Brain microvascular endothelial cell (primary cell): ENCODE data around the gene TACC3.

ENCODE experiments used
- DNase-seq: peaks from one replicate; pipeline ENCODE4 v3.0.0-alpha.2; 2020
- H3K27ac ChIP-seq: fragments of 250-450 bp; sonication (Bioruptor Pico); 2 replicates; pipeline ENCODE4 v1.5.1; 2020; ENCODE audit warnings: mild to moderate bottlenecking, moderate library complexity
- H3K27me3 ChIP-seq: fragments of 250-450 bp; sonication (Bioruptor Pico); replicated peaks from 2 replicates; pipeline ENCODE4 v1.5.1; 2020; ENCODE audit warnings: mild to moderate bottlenecking
- H3K36me3 ChIP-seq: fragments of 250-450 bp; sonication (Bioruptor Pico); replicated peaks from 2 replicates; pipeline ENCODE4 v1.5.1; 2020; ENCODE audit warnings: mild to moderate bottlenecking
- H3K4me3 ChIP-seq: 2 replicates; pipeline ENCODE4 v1.5.1; 2011; ENCODE audit warnings: low read depth, mild to moderate bottlenecking, control low read depth, low read length, moderate library complexity
- in situ Hi-C: cut with HindIII; loops from 2 replicates; pipeline ENCODE4 v1.10.0; 2017; ENCODE audit warnings: low sequenced_read_pairs, low pct_ligation_motif_present
- TF ChIP-seq, protein P1 (sequence below): IDR thresholded peaks from 2 replicates; pipeline ENCODE4 v1.5.1; 2011; ENCODE audit warnings: low read depth, mild to moderate bottlenecking, moderate library complexity, low read length, control low read depth, inconsistent platforms; ENCODE audit errors: missing control alignments

Gene TACC3

DNA sequence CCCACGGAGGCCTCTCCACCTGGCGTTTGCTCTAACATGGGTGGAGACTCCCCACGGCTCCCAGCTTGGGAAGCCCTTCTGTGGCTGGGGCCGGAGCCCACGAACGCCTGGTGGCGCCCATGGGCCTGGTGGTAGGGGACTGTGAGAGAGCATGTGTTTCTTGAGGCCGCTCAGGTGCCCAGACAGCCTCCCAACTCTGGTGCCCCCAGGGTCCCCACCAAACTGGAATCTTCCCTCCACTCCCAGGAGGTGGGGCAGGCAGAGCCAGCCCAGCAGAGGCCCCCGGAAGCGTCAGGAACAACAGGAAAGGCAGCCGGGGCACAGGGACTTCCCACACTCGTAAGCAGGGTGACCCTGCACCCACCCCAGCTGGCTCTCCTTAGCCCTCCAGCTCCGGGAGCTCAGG, 38.5 kb downstream of the TACC3 start:
- TF ChIP-seq, protein P1, sequence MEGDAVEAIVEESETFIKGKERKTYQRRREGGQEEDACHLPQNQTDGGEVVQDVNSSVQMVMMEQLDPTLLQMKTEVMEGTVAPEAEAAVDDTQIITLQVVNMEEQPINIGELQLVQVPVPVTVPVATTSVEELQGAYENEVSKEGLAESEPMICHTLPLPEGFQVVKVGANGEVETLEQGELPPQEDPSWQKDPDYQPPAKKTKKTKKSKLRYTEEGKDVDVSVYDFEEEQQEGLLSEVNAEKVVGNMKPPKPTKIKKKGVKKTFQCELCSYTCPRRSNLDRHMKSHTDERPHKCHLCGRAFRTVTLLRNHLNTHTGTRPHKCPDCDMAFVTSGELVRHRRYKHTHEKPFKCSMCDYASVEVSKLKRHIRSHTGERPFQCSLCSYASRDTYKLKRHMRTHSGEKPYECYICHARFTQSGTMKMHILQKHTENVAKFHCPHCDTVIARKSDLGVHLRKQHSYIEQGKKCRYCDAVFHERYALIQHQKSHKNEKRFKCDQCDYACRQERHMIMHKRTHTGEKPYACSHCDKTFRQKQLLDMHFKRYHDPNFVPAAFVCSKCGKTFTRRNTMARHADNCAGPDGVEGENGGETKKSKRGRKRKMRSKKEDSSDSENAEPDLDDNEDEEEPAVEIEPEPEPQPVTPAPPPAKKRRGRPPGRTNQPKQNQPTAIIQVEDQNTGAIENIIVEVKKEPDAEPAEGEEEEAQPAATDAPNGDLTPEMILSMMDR: no peak
- Histone ChIP-seq H3K4me3 (no peak overlapping the region), H3K27me3 (no peaks in the 10 kb centered on the region), H3K36me3 (no peaks in the 10 kb centered on the region), H3K27ac (no peak overlapping the region)
- DNase-seq: no peak
- in situ Hi-C loops: no loop called here

DNA sequence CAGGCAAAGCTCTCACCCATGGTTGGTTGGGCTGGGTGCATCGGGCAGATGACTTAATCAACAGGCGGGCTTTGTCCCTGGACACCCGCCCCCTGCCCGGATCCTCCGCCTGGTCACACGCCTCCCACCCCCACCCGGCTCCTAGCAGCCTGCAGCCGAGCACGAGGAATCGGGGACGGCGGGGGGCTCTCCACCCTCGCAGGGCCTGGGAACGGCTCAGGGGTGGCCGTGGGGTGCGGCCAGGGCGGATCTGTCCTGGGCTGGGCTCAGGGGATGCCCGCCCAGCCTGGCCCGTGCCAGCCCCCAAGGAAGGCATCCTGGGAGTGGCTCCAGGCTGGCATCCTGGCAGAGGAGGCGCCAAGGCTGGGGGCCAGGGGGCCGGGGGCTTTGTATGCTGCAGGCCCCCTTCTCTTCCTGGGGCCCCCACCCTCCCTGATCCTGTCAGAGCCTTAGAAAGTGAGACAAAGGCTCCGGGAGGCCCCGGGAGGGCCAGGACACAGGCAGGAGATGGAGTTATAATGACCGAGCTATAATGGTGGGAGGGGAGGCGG, 39.3 kb downstream of the TACC3 start:
- Histone ChIP-seq H3K36me3 (no peaks in the 10 kb centered on the region), H3K27ac (no peak overlapping the region), H3K4me3 (no peak overlapping the region), H3K27me3 (no peaks in the 10 kb centered on the region)
- TF ChIP-seq, protein P1: no peak
- in situ Hi-C loops: no loop called here
- DNase-seq: no peak

DNA sequence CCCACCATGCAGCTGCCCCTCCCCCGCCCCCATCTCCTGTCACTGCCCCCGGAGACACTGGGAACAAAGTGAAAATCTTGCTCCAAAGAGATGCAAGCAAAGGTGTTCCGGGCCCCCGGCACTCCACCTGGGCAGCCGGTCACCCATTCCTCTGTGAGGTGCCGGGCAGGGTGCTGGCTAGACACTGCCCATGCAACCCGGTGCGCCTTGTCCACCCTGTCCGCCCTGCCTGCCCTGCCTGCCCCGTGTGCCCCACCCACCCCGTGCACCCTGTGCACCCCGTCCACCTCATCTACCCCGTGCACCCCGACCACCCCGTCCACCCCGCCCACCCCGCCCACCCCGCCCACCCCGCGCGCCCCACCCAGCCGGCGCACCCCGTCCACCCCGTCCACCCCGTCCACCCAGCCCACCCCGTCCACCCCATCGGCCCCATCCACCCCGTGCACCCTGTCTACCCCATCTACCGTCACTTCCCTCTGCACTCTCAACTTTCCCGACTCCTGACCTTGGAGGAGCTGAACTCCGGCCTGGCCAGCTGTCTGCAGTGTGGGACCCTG, 39.9 kb downstream of the TACC3 start:
- H3K27me3 ChIP-seq: no peaks in the 10 kb centered on the region
- H3K27ac ChIP-seq: no peak overlapping the region
- TF ChIP-seq, protein P1: no peak
- in situ Hi-C loops: no loop called here
- no peak overlapping the region for H3K4me3 ChIP-seq
- DNase-seq: no peak
- no peaks in the 10 kb centered on the region for H3K36me3 ChIP-seq

DNA sequence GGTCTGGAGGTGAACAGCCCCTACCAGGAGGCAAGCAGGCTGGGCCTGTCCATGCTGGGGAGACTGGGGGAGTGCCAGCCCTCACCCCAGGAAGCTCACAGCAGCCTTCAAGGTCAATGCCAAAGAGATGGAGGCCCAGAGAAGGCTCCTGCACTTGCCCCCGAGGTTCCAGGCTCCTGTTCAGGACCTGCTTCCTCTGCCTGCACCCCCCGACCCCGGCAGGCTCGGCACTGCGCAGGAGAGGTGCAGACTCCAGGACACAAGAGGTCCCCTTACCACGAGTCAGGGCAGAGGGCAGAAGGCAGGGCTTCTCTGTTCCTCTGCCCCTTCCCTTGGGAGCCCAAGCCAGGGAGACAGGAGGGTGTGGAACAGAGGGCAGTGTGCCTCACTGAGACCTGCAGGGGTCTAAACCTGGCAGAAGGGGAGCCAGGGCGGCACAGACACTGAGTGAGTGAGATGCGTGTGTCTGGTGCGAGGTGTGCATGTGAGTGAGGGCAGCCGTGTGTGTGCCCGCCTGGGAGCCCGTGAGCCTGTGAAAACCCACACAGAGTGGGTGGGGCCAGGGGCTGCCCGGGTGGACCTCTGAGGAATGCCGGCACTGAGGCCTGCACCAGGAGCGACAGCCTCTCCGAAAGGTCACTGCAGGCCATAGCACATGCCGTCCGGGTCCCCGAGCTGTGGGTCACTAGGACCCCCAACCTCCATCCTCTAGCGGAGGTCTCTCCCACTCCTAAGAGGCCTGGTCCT, 41.1 kb downstream of the TACC3 start:
- H3K27me3 ChIP-seq: no peaks in the 10 kb centered on the region
- TF ChIP-seq, protein P1: no peak
- no peak overlapping the region for H3K27ac ChIP-seq
- no peak overlapping the region for H3K4me3 ChIP-seq
- DNase-seq: no peak
- in situ Hi-C loops: no loop called here
- no peaks in the 10 kb centered on the region for H3K36me3 ChIP-seq

DNA sequence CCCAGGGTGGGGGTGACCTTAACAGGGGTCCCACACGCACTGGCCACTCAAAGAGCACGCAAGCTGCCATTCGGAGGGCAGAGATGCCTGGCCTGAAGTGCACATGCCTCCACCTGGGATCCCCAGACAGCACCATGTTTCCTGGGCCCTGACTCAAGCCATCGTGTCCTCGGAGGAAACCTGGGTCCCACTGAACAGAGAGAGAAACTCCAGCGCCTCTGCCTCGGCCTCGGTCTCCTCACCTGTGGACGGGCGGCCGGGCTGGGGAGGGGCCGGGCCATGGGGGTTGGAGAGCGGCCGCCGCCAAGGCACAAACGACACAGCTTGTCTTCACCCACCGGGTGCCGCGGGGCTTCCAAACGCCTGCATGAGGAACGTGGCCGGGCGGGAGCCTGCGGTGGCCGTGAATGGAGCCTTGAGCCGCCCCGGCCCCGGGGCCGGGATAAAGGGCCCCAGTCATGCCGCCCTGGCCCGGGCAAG, 41.8 kb downstream of the TACC3 start:
- TF ChIP-seq, protein P1: no peak
- in situ Hi-C loops: no loop called here
- no peak overlapping the region for H3K27ac ChIP-seq

More for the DNA sequence above, 41.8 kb downstream of the TACC3 start:
- no peaks in the 10 kb centered on the region for H3K27me3 ChIP-seq
- DNase-seq: no peak
- no peak overlapping the region for H3K4me3 ChIP-seq
- H3K36me3 ChIP-seq: no peaks in the 10 kb centered on the region
